SJSA1 (cell line): ENCODE data around the gene PCTP. TPM values are rescaled to one million over a fixed set of nuclear protein-coding genes. Genes with fewer than 3 reads are reported as not detected.

Source experiments
- DNase-seq, 2 experiments: peaks; one replicate each; pipeline ENCODE4 v3.0.0-alpha.2; 2015 to 2020; ENCODE audit warnings: low spot score in 2 of 2, low read depth in 1 of 2
- H3K27ac ChIP-seq: fragments of 250-450 bp; sonication (Bioruptor Pico); 2 replicates; pipeline ENCODE4 v1.5.1; 2020; ENCODE audit warnings: mild to moderate bottlenecking, moderate library complexity
- H3K27me3 ChIP-seq: fragments of 250-450 bp; sonication (Bioruptor Pico); replicated peaks from 2 replicates; pipeline ENCODE4 v1.5.1; 2020; ENCODE audit warnings: mild to moderate bottlenecking, moderate library complexity
- H3K36me3 ChIP-seq: fragments of 250-450 bp; sonication (Bioruptor Pico); 2 replicates; pipeline ENCODE4 v1.5.1; 2020; ENCODE audit warnings: mild to moderate bottlenecking
- H3K4me1 ChIP-seq: fragments of 250-450 bp; sonication (Bioruptor Pico); replicated peaks from 2 replicates; pipeline ENCODE4 v1.6.1; 2021; ENCODE audit warnings: mild to moderate bottlenecking
- H3K4me3 ChIP-seq: fragments of 250-450 bp; sonication (Bioruptor Pico); 2 replicates; pipeline ENCODE4 v1.5.1; 2020; ENCODE audit warnings: mild to moderate bottlenecking
- H3K9me3 ChIP-seq: fragments of 250-450 bp; sonication (Bioruptor Pico); replicated peaks from 2 replicates; pipeline ENCODE4 v1.5.1; 2020; ENCODE audit warnings: mild to moderate bottlenecking
- total RNA-seq: library from RNA; depleted of rRNA; stranded (reverse); fragments of >200 nt; shearing (Covaris generic); gene quantifications from 2 replicates; pipeline ENCODE4 v1.2.3, GENCODE V29; 2014; rRNA removed

The PCTP gene
- total RNA-seq, 1 experiment from 2014 or later = 108 TPM

GRCh38 chr17:55813944-55814343 is 63.1 kb downstream of the PCTP start:
- H3K36me3 ChIP-seq = no peaks in the 10 kb centered on the region
- DNase-seq = no peak
- no peaks in the 10 kb centered on the region for H3K27me3 ChIP-seq
- H3K4me3 ChIP-seq = no peak overlapping the region
- no peaks in the 10 kb centered on the region for H3K9me3 ChIP-seq
- no peak overlapping the region for H3K27ac ChIP-seq
- H3K4me1 ChIP-seq = no peaks in the 10 kb centered on the region

DNA sequence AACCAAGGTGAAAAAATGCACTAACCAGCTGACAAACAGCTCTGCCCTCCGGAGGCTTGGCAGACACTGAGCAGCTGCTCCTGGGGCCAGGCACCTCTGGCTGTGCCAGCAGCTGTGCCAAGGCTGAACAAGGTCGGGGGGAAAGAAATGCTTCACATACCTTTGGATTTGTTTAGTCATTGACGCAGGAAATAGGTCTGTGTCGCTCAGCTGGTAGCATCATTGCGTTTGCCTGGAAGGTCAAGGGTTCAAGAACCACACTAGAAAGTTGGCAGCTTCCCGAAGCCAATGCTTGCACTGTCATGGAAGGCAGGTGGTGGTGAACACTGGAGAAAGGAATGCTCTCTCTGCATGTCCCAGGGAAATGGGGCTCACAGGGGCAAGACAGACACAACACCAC is 63.5 kb downstream of the PCTP start:
- DNase-seq = no peak
- Histone ChIP-seq H3K27ac (no peak overlapping the region), H3K4me1 (no peaks in the 10 kb centered on the region), H3K36me3 (no peaks in the 10 kb centered on the region), H3K27me3 (no peaks in the 10 kb centered on the region), H3K4me3 (no peak overlapping the region), H3K9me3 (no peaks in the 10 kb centered on the region)

DNA sequence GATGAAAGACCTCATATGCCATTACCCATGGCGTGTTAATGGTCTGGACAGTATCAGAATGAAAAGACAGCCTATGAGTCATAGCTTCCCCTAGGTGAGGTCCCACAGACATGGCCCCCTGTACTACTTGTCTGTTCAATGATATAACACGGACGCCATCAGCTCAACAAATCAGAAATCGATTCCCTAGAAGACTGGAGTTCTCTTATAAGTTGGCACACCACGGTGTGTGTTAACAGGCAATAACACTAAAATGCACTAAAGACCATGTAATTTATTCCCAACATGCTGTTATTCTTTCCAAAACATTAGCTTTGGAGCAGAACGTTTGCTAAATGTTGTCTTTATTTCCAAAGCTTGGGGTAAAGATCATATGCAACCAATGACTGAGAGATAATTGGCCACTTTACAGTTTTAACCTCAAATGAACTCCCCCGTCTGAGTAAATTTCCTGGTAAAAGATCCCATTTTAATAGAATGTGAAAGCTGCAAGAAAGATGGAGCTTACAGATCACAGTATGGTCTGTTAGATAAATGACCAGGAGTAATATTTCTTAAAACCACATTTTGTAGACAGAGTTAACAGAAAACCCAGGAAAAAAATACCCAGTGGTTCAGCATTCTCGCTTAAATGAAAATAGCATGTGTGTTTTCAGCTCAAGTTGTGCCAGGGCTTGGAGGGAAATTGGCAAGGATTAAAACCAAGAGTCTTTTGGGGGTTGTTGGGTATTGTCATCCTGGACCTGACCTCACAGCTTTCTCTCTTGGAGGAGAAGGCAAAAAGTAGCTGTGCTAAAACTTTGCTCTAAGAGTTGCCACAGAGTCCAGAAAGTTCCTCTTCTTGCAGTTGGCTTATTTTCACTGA is 65.9 kb downstream of the PCTP start:
- no peak overlapping the region for H3K27ac ChIP-seq
- no peaks in the 10 kb centered on the region for H3K4me1 ChIP-seq
- no peak for DNase-seq
- H3K9me3 ChIP-seq = no peaks in the 10 kb centered on the region
- H3K36me3 ChIP-seq = no peaks in the 10 kb centered on the region
- no peak overlapping the region for H3K4me3 ChIP-seq
- H3K27me3 ChIP-seq = no peaks in the 10 kb centered on the region

GRCh38 chr17:55817397-55817709 is 66.5 kb downstream of the PCTP start:
- no peaks in the 10 kb centered on the region for H3K36me3 ChIP-seq
- H3K4me3 ChIP-seq = no peak overlapping the region
- no peaks in the 10 kb centered on the region for H3K9me3 ChIP-seq
- H3K27me3 ChIP-seq = no peaks in the 10 kb centered on the region; the same call in 1 of the 2 replicates
- DNase-seq = no peak
- H3K4me1 ChIP-seq = no peaks in the 10 kb centered on the region
- no peak overlapping the region for H3K27ac ChIP-seq

GRCh38 chr17:55818026-55818425 is 67.2 kb downstream of the PCTP start:
- Histone ChIP-seq H3K36me3 (no peaks in the 10 kb centered on the region), H3K4me3 (no peak overlapping the region), H3K9me3 (no peaks in the 10 kb centered on the region), H3K4me1 (no peaks in the 10 kb centered on the region), H3K27me3 (no peaks in the 10 kb centered on the region; the same call in 1 of the 2 replicates), H3K27ac (no peak overlapping the region)
- DNase-seq = no peak

DNA sequence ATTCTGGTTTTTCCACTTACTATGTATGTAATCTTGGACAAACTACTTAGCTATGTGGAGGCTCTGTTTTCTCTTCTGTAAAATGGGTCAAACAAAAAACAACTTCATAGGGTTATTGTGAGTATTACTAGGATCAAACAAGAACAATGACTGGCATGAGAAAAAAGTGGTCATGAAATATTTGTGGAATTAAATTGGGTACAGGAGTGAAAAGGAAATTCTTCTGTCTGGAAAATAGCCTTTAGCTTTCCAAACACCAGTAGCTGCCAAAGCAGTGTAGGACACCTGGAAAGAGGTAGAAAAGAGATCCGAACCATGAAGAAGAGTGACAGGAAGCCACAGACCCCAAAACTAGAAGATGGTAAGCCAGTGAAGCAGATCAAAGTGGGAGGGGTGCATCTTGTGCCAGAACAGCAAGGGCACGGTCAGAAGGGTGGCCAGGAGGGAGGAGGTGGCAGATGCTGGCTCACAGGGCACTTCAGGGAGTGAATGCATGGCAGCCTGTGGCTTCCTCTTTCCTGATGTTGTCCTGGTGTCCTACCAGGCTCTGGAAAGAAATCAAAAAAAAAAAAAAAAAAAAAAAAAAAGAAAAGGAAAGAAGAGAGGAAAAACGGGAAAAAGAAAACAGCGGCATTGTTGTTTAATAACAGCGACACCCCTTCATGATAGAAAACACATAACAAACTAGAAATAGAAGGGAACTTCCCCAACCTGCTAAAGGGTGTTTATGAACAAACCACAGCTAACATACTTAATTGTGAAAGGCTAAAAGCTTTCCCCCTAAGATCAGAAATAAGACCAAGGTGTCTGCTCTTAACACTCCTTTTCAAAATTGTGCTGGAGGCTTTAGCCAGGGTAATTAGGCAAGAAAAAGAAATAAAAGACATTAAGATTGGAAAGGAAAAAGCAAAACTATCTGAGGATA is 67.9 kb downstream of the PCTP start:
- H3K9me3 ChIP-seq = no peaks in the 10 kb centered on the region
- H3K27ac ChIP-seq = no peak overlapping the region
- no peaks in the 10 kb centered on the region for H3K36me3 ChIP-seq
- H3K4me1 ChIP-seq = no peaks in the 10 kb centered on the region
- no peaks in the 10 kb centered on the region; the same call in 1 of the 2 replicates for H3K27me3 ChIP-seq
- H3K4me3 ChIP-seq = no peak overlapping the region
- DNase-seq = no peak

DNA sequence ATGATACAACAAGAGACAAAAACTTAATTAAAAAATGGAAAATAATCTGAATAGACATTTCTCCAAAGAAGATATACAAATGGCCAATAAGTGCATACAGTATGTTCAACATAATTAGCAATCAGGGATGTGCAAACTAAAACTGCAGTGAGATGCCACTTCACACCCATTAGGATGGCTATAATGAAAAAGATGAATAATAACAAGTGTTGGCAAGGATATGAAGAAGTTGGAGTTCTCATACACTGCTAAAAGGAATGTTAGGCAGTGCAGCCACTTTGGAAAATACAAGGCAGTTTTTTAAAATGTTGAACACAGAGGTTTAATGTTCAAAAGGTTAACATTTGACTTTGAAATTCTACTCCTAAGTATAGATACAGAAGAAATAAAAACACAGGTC is 69.8 kb downstream of the PCTP start:
- H3K27ac ChIP-seq = no peak overlapping the region
- H3K4me1 ChIP-seq = no peaks in the 10 kb centered on the region
- H3K4me3 ChIP-seq = no peak overlapping the region
- DNase-seq = no peak
- H3K36me3 ChIP-seq = no peaks in the 10 kb centered on the region
- no peaks in the 10 kb centered on the region for H3K9me3 ChIP-seq
- no peaks in the 10 kb centered on the region; the same call in 1 of the 2 replicates for H3K27me3 ChIP-seq

GRCh38 chr17:55822028-55822427 is 71.2 kb downstream of the PCTP start:
- H3K27ac ChIP-seq = no peak overlapping the region
- H3K36me3 ChIP-seq = no peaks in the 10 kb centered on the region
- H3K4me3 ChIP-seq = no peak overlapping the region
- H3K9me3 ChIP-seq = no peaks in the 10 kb centered on the region
- DNase-seq = no peak
- no peaks in the 10 kb centered on the region for H3K4me1 ChIP-seq
- H3K27me3 ChIP-seq = no peaks in the 10 kb centered on the region; the same call in 1 of the 2 replicates

DNA sequence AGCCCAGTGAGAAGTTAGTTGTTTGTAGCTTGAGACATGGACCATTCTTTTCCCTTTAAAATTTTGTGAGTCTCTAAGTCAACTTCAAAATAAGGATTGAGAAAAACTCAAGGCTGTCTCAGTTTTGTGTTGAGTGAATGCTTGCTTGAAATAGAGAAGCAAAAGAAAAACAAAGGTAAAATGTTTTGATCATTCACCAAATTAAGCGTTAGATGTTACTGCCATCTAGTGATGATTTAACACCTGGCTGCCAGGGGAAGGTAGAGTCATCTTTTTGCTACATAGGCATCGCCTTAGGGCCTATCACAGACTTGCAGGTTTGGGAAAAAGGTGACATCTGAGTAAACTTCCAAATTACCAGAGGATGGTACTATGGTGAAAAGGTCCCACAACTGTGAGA is 74.4 kb downstream of the PCTP start:
- Histone ChIP-seq H3K9me3 (no peaks in the 10 kb centered on the region), H3K4me3 (no peak overlapping the region), H3K27ac (no peak overlapping the region), H3K4me1 (no peaks in the 10 kb centered on the region), H3K27me3 (no peaks in the 10 kb centered on the region; the same call in 1 of the 2 replicates), H3K36me3 (no peaks in the 10 kb centered on the region)
- no peak for DNase-seq

Other genes starting within 250 kb of the PCTP start
- not detected in 2 replicates for gene SMIM36, start 239.6 kb upstream of the PCTP start, total RNA-seq
- 2.6 and 3.4 TPM in 2 replicates for gene TMEM100, start 28.2 kb upstream of the PCTP start, total RNA-seq